Effector memory CD4-positive, alpha-beta T cell (primary cell): ENCODE results near the gene PKD1.
"Not testable (repeated sequence)": the region's sequence is repeated elsewhere in the genome, so short reads cannot be mapped to it uniquely, and the experiment has no call there.

Experiments used
- DNase-seq, 3 donors: peaks; one replicate each; pipeline ENCODE4 v3.0.0-alpha.2; 2020
- H3K27ac ChIP-seq: 2 replicates; pipeline ENCODE4 v1.7.0; 2013; ENCODE audit warnings: mild to moderate bottlenecking, low read length, moderate library complexity; ENCODE audit not compliant: insufficient read depth, poor library complexity, severe bottlenecking
- H3K27me3 ChIP-seq: replicated peaks from 2 replicates; pipeline ENCODE4 v1.7.0; 2013; ENCODE audit warnings: mild to moderate bottlenecking, low read length; ENCODE audit not compliant: insufficient read depth, control insufficient read depth, poor library complexity, severe bottlenecking
- H3K36me3 ChIP-seq: 2 replicates; pipeline ENCODE4 v1.7.0; 2013; ENCODE audit warnings: mild to moderate bottlenecking, low read length, moderate library complexity; ENCODE audit not compliant: control insufficient read depth, insufficient read depth
- H3K4me1 ChIP-seq: 2 replicates; pipeline ENCODE4 v1.7.0; 2013; ENCODE audit warnings: low read length, mild to moderate bottlenecking; ENCODE audit not compliant: control insufficient read depth, insufficient read depth, poor library complexity, severe bottlenecking
- H3K4me3 ChIP-seq: 2 replicates; pipeline ENCODE4 v1.7.0; 2013; ENCODE audit warnings: low read length, low read depth, mild to moderate bottlenecking; ENCODE audit not compliant: insufficient read depth, poor library complexity, severe bottlenecking
- H3K9me3 ChIP-seq: 2 replicates; pipeline ENCODE4 v1.7.0; 2013; ENCODE audit warnings: mild to moderate bottlenecking, low read length, moderate library complexity; ENCODE audit not compliant: control insufficient read depth

Gene PKD1

GRCh38 chr16:2108446-2109270, 27.0 kb downstream of the PKD1 start:
- H3K27ac ChIP-seq, H3K27me3 ChIP-seq, H3K36me3 ChIP-seq, H3K9me3 ChIP-seq, H3K4me3 ChIP-seq, H3K4me1 ChIP-seq, DNase-seq: not testable (repeated sequence)

- not testable (repeated sequence) for DNase-seq, H3K9me3 ChIP-seq, H3K27ac ChIP-seq, H3K4me3 ChIP-seq, H3K36me3 ChIP-seq, H3K27me3 ChIP-seq, H3K4me1 ChIP-seq
Observed at GRCh38 chr16:2107791-2108125, 27.9 kb downstream of the PKD1 start.

- H3K4me3 ChIP-seq, H3K4me1 ChIP-seq, H3K27me3 ChIP-seq, H3K36me3 ChIP-seq, H3K9me3 ChIP-seq, H3K27ac ChIP-seq, DNase-seq: not testable (repeated sequence)
Observed at GRCh38 chr16:2107121-2107790, 28.4 kb downstream of the PKD1 start.

GRCh38 chr16:2106211-2106610, 29.5 kb downstream of the PKD1 start:
- H3K27me3 ChIP-seq, H3K4me3 ChIP-seq, DNase-seq, H3K27ac ChIP-seq, H3K9me3 ChIP-seq, H3K36me3 ChIP-seq, H3K4me1 ChIP-seq: not testable (repeated sequence)

- not testable (repeated sequence) for H3K4me3 ChIP-seq, DNase-seq, H3K36me3 ChIP-seq, H3K27ac ChIP-seq, H3K4me1 ChIP-seq, H3K9me3 ChIP-seq, H3K27me3 ChIP-seq
Observed at GRCh38 chr16:2105769-2106168, 29.9 kb downstream of the PKD1 start.

GRCh38 chr16:2105291-2105690, 30.4 kb downstream of the PKD1 start:
- not testable (repeated sequence) for H3K27ac ChIP-seq, H3K4me1 ChIP-seq, DNase-seq, H3K27me3 ChIP-seq, H3K36me3 ChIP-seq, H3K9me3 ChIP-seq, H3K4me3 ChIP-seq

- not testable (repeated sequence) for H3K27ac ChIP-seq, H3K4me1 ChIP-seq, H3K36me3 ChIP-seq, H3K27me3 ChIP-seq, H3K4me3 ChIP-seq, H3K9me3 ChIP-seq, DNase-seq
Observed at GRCh38 chr16:2104464-2104863, 31.2 kb downstream of the PKD1 start.

- no peaks in the 10 kb centered on the region for H3K4me1 ChIP-seq
- H3K36me3 ChIP-seq = peaks cover 7% of the 10 kb centered on the region
- DNase-seq = no peak
- H3K4me3 ChIP-seq = no peak overlapping the region
- H3K27ac ChIP-seq = no peak overlapping the region
- H3K27me3 ChIP-seq = no peaks in the 10 kb centered on the region
- no peaks in the 10 kb centered on the region for H3K9me3 ChIP-seq
Observed at GRCh38 chr16:2102471-2102870, 33.2 kb downstream of the PKD1 start.

- not testable (repeated sequence) for H3K4me3 ChIP-seq, H3K27me3 ChIP-seq, H3K36me3 ChIP-seq, DNase-seq, H3K4me1 ChIP-seq, H3K9me3 ChIP-seq, H3K27ac ChIP-seq
Observed at GRCh38 chr16:2101581-2101980, 34.1 kb downstream of the PKD1 start.

- not testable (repeated sequence) for H3K9me3 ChIP-seq, H3K27me3 ChIP-seq, H3K4me1 ChIP-seq, DNase-seq, H3K4me3 ChIP-seq, H3K27ac ChIP-seq, H3K36me3 ChIP-seq
Observed at GRCh38 chr16:2097689-2098088, 38.0 kb downstream of the PKD1 start.
